Esophagus squamous epithelium (tissue), 4 donors: ENCODE measurements around the gene FURIN.
A peak's percentile ranks its signal among the peaks of the same experiment; 100 is the strongest.

Experiments
- CTCF ChIP-seq, 6 experiments: fragments of 450-650 bp in 4 of 6; fragments of 200-600 bp in 2 of 6; sonication (generic) in 2 of 6; IDR thresholded peaks; one replicate each; pipeline ENCODE4 v1.5.1; 2016 to 2019; ENCODE audit warnings: antibody characterized with exemption in 6 of 6, mild to moderate bottlenecking in 4 of 6, moderate library complexity in 4 of 6
- POLR2A ChIP-seq, 4 donors: fragments of 450-650 bp; IDR thresholded peaks; one replicate each; pipeline ENCODE4 v1.6.1; 2017; ENCODE audit warnings: antibody characterized with exemption in 4 of 4, mild to moderate bottlenecking in 4 of 4, moderate library complexity in 3 of 4

- TF ChIP-seq CTCF (IDR thresholded peaks at IDR 0.05): peak in 5 of 6 experiments; percentile 92 to 99 (median 97)
- TF ChIP-seq POLR2A (IDR thresholded peaks at IDR 0.05): no peak
These were observed 17.3 kb downstream of the FURIN start for GRCh38 chr15:90885432-90886290.
